GM21619 (cell line): ENCODE data around the gene BEAN1.

ENCODE experiments used
- ATAC-seq: cut with Tn5 transposase; IDR thresholded peaks from one replicate; pipeline ENCODE4 v1.9.1; 2021; ENCODE audit not compliant: unreplicated experiment

Gene BEAN1

DNA sequence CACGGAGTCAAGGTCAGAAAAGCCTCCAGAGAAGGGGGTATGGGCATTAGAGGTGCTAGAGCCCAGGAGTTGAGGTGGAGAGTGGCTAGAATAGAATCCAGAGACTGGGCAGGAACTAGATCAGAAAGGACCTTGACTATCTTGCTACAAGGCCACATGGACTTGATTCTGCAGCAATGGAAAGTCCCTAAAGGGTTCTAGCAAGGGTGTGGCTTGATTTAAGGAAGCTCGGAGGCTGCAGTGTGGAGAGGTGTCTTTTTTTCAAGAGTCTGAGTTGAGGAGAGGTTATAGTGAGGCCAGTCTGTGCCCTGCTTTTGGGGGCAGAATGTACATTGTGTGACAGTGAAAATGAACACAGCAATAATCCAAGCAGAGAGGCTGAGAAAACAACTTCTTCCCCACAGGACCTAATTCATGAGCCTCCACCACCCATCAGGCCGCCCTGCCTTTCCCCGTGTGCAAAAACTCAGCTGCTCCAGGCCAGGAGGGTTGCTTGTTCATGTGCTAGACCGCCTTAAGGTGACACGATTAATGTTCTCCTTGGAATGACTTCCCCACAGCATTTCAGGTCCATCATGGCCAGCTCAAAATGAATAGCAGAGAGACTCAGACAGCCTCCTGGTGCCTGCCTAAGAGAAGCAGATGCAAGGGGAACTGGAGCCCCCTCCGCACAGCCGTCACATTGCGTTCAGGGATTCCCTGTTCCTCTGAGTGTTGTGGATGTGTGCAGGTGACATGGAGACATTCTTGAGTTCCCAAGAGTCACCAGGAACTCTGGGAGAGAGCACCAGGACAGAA lies 8.7 kb upstream of the BEAN1 start:
- ATAC-seq, result no peak

DNA sequence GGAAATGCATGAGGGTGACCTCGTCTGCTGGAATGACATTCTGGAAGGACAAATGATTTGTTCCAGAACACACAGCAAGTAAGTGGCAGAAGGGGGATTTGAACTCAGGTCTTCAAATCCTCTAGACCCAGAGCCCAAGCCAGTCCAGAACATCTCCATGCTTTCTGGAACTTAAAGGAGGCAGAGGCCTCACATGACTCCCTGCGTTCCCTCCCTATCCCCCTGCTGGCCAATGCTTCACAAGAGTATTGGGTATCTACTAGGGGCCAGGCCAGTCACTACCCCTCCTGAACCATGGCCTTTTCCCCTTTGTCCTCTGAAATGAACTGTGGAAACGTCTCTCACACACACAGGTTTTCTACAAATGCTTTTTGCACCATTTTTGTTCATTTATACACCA lies 7.6 kb upstream of the BEAN1 start:
- no peak for ATAC-seq

GRCh38 chr16:66420396-66420795 lies 6.7 kb upstream of the BEAN1 start:
- no peak for ATAC-seq

DNA sequence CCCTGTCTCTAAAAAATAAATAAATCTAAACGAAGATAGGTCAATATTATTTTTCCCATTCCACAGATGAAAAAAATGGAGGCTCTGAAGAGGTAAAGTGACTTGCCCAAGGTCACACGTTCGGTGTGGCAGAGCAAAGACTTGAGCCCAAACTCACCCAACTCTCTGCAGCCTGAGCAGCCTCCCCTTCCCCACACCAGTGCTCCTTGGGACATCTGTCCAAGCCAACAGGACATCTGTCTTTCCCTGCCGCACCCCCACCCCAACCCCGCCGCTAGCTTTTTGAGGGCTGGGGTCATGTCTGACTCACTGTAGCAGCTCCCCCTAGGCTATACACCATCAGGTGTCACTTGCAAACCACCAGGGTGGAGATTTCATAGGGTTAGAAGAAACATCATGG lies 5.2 kb upstream of the BEAN1 start:
- ATAC-seq, result no peak

DNA sequence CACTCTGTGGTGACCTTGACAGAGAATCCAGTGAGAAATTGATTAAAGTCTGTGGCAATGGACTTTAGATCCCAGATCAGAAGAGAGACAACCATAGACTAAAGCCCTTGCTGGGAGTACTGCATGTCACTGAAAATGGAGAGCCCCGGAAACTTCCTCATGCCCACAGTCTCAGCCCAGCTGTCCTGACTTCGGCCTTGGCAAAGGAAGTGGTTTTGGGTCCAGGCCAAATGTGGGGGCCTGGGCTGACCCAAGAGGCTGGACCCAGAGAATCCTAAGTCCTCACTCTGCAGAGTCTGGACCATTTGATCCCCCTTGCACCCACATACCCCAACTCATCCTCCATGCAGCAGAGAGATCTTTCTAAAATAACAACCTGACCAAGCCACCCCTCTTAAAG lies 4.7 kb upstream of the BEAN1 start:
- ATAC-seq, result no peak

GRCh38 chr16:66423177-66423576 lies 3.9 kb upstream of the BEAN1 start:
- no peak for ATAC-seq

GRCh38 chr16:66425651-66426050 lies 1.4 kb upstream of the BEAN1 start:
- ATAC-seq, result no peak

DNA sequence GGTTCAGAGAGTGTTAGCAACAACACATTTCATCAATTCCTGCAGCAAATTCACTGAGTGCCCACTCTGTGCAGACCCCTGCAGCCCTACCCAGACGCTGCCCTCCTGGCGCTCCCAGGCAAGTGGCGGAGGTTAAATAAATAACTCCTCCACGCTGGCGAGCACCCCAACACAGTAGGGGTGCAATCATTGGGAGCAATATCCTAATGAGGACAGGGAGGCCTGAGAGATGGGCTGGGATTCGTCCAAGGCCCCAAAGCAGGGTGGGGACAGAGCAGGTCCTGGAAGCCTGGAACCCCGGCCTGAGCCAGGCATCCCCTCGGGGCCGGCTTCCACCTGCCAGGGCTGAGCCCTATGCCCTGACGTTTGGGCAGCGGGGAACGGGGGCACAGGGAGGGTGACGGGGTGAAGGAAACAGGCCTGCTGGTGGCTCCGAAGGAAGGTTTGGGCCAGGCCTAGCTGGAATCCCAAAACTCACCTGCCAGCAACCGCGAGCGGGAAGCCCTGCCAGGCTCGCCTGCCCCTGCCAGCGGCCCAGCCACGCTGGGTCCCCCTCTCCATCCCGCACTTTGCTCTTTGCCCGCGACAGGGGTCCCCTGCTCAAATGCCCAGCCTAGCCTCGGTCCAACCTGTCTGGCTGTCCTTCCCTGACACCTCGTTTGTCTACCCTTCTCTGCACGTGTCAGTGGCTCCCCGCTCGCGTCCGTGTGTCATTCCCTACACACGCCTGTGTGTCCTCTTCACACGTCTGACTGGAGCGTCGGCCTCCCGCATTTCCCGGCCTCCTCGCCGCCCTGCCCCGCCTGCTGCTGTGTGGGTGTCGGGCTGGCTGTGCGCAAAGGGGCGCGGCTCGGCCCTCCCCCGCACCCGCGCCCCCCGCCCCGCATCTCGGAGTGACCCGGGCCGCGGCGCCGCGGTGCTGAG lies 721 bp upstream of the BEAN1 start:
- no peak for ATAC-seq

GRCh38 chr16:66427871-66428681 lies 981 bp downstream of the BEAN1 start:
- ATAC-seq, result no peak

DNA sequence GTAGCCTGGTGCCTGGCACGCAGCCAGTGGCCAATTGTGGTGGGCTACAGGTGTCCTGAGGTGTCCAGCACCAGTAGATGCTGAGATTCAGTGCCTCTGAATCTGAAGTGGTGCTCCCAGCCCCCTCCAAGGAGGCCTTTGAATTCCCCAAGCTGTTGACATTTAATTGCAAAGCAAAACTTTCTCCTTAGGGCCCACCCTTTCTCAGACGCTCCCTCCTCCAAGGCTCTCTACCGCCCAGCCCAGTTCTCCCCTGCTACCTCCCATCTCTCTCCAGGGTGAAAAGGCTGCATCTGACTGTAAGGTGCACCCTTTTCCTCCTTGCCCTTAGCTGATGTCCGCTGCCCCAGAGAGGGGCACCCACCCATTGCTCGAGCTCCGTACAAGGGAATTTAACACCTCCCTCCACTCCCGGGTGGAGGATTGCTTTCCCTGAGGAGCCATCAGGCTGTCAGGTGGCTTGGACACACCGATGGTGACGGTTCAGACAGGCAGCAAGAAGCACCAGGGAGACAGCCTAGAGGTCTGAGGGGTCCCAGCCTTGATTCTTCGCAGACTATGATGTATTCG lies 1.7 kb downstream of the BEAN1 start:
- no peak for ATAC-seq

- ATAC-seq, result no peak
Observed at GRCh38 chr16:66429290-66429962, 2.3 kb downstream of the BEAN1 start.

- ATAC-seq, result no peak
Observed at GRCh38 chr16:66430214-66430613, 3.1 kb downstream of the BEAN1 start.

GRCh38 chr16:66431760-66432159 lies 4.7 kb downstream of the BEAN1 start:
- no peak for ATAC-seq

GRCh38 chr16:66432429-66432828 lies 5.3 kb downstream of the BEAN1 start:
- no peak for ATAC-seq

GRCh38 chr16:66434619-66435430 lies 7.7 kb downstream of the BEAN1 start:
- no peak for ATAC-seq

DNA sequence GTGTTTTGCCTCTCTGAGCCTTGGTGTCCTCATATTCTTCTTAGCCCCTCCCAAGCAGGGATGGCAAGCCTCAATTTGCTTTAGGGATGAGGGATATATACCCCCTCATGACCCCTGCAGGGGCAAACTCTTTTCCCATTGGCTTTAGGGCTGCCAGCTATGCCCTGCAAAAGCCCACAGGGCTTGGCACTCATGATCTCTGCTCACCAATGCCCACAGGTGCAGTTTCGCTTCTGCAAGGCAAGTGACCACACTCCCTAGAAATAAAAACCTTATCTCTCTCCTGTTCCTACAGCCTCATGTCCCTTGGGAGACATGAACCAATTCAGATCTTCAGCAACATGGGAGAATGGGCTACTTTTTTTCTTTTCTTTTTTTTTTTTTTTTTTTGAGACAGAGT lies 8.8 kb downstream of the BEAN1 start:
- no peak for ATAC-seq

- no peak for ATAC-seq
Observed at GRCh38 chr16:66437391-66437945, 10.4 kb downstream of the BEAN1 start.

GRCh38 chr16:66438536-66438935 lies 11.4 kb downstream of the BEAN1 start:
- ATAC-seq, result no peak

DNA sequence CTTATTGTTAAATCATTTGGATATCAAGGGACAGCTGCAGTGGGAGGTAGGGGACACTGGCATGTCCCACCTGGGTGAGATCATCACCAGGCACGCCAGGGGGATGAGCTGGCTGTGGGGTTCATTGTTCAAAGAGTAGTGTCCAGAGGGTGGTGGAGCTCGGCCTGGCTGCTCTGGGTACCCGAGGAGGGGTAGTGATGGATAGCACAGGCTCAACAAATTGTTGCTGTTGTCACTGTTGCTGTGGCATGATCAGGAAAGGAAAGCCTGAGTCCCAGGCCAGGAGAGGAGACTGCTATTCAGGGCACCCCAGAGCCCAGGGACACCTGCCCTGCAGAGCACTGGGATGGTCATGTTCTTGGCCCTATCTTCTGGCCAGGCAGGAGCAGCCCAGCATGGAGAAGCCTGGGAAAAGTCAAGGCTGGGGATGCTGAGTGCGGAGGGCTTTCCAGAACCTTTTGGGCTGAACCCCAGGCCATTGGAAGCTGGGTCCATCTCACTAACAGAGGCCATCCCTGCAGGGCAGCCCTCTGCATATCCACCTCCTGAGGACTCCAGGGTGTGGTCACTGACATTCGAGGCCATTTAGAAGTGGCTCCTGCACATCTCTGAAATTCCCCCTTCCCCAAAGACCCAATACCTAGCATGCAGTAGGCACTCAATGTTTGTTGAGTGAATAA lies 12.1 kb downstream of the BEAN1 start:
- ATAC-seq, result no peak
